ENCODE data around the gene KCNH1. TPM values are rescaled to one million over a fixed set of nuclear protein-coding genes. Genes with fewer than 3 reads are reported as not detected.

KCNH1 gene
- total and polyA plus RNA-seq, 9 of the 15 experiments (the other 6 are each of a cell fraction or from before 2014, with no cell fraction given) = not detected

DNA sequence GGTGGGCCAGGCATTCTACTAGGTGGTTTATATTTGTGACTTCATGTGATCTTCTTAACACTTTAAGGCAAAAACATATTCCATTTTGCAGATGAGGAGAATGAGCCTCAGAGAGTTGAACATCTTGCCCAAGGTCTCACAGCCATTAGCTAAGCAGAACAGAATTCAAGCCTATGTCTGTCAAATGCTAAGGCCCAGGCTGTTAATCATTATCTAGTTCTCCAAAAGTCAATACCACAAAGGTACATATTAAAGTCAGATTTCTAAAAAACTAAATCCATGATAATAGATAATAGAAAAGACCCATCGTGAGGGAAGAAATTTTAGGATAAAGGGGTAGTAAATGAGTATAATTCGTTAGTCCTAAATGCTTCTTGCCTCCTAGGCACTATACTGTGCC lies 234.3 kb downstream of the KCNH1 start:
- intact Hi-C loops (cut with micrococcal nuclease) = no loop called here
- no peak overlapping the region for H3K27ac ChIP-seq (ENCODE audit: extremely low read depth, low read depth, low read length)
- no peaks in the 10 kb centered on the region for H4K20me1 ChIP-seq (replicated peaks; ENCODE audit: control insufficient read depth, insufficient read depth, low read length)
- ChIA-PET POLR2A (interaction anchor here (0.6 kb wide), 1 partner anchor 198 kb away, joined by 4 read pairs; no protein-coding TSS in a partner anchor), CTCF (ENCODE audit: low intra/inter-chr PET ratio) (no interaction called here)
- 0% methylated on average over 2 of the region's 2 CpGs for WGBS (ENCODE audit: insufficient coverage, low coverage, missing lambda C conversion rate)
- H3K4me2 ChIP-seq (ENCODE audit: insufficient read depth, low read length) = no peak overlapping the region
- H3K9me3 ChIP-seq (replicated peaks; ENCODE audit: control insufficient read depth, insufficient read depth, low read depth, low read length) = no peaks in the 10 kb centered on the region
- no peaks in the 10 kb centered on the region for H3K4me1 ChIP-seq (replicated peaks in 1 of 2; ENCODE audit: control insufficient read depth in 2 of 2, insufficient read depth in 2 of 2, low read length in 2 of 2)
- no peak overlapping the region for H3K4me3 ChIP-seq
- H3K27me3 ChIP-seq (ENCODE audit: control insufficient read depth in 2 of 2, insufficient read depth in 2 of 2, low read length in 2 of 2) = no peaks in the 10 kb centered on the region
- ATAC-seq (no peak), DNase-seq (ENCODE audit: extremely low read depth in 1 of 4, low spot score in 3 of 4) (no peak), FAIRE-seq (no peak)
- in situ Hi-C loops (cut with MboI) = no loop called here
- no peak for TF ChIP-seq RFX1 (IDR thresholded peaks at IDR 0.05)
- no peak for TF ChIP-seq TAF9B (IDR thresholded peaks at IDR 0.05; ENCODE audit: partially characterized antibody)
- TF ChIP-seq ZBTB7A (IDR thresholded peaks at IDR 0.05; ENCODE audit: borderline replicate concordance, control insufficient read depth, low read depth, low read length) = no peak
- TF ChIP-seq, protein P1, sequence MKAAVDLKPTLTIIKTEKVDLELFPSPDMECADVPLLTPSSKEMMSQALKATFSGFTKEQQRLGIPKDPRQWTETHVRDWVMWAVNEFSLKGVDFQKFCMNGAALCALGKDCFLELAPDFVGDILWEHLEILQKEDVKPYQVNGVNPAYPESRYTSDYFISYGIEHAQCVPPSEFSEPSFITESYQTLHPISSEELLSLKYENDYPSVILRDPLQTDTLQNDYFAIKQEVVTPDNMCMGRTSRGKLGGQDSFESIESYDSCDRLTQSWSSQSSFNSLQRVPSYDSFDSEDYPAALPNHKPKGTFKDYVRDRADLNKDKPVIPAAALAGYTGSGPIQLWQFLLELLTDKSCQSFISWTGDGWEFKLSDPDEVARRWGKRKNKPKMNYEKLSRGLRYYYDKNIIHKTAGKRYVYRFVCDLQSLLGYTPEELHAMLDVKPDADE (conservative IDR thresholded peaks at IDR 0.05; ENCODE audit: control insufficient read depth, low read depth, low read length) = no peak
- no peak for TF ChIP-seq RBFOX2 (IDR thresholded peaks at IDR 0.05; ENCODE audit: low read depth, low read length)
- TF ChIP-seq BRD4 (IDR thresholded peaks at IDR 0.05) = no peak
- TF ChIP-seq FOXK2 (conservative IDR thresholded peaks at IDR 0.05 in 1 of 2, IDR thresholded peaks at IDR 0.05 in 1 of 2; ENCODE audit: low read depth in 2 of 2) = no peak
- TF ChIP-seq SAP30 (IDR thresholded peaks at IDR 0.05; ENCODE audit: borderline replicate concordance, insufficient read depth, low read depth, low read length, poor library complexity, severe bottlenecking) = no peak
- TF ChIP-seq ZSCAN32 (CRISPR knock-in tag; IDR thresholded peaks at IDR 0.05) = no peak
- TF ChIP-seq, protein P2, sequence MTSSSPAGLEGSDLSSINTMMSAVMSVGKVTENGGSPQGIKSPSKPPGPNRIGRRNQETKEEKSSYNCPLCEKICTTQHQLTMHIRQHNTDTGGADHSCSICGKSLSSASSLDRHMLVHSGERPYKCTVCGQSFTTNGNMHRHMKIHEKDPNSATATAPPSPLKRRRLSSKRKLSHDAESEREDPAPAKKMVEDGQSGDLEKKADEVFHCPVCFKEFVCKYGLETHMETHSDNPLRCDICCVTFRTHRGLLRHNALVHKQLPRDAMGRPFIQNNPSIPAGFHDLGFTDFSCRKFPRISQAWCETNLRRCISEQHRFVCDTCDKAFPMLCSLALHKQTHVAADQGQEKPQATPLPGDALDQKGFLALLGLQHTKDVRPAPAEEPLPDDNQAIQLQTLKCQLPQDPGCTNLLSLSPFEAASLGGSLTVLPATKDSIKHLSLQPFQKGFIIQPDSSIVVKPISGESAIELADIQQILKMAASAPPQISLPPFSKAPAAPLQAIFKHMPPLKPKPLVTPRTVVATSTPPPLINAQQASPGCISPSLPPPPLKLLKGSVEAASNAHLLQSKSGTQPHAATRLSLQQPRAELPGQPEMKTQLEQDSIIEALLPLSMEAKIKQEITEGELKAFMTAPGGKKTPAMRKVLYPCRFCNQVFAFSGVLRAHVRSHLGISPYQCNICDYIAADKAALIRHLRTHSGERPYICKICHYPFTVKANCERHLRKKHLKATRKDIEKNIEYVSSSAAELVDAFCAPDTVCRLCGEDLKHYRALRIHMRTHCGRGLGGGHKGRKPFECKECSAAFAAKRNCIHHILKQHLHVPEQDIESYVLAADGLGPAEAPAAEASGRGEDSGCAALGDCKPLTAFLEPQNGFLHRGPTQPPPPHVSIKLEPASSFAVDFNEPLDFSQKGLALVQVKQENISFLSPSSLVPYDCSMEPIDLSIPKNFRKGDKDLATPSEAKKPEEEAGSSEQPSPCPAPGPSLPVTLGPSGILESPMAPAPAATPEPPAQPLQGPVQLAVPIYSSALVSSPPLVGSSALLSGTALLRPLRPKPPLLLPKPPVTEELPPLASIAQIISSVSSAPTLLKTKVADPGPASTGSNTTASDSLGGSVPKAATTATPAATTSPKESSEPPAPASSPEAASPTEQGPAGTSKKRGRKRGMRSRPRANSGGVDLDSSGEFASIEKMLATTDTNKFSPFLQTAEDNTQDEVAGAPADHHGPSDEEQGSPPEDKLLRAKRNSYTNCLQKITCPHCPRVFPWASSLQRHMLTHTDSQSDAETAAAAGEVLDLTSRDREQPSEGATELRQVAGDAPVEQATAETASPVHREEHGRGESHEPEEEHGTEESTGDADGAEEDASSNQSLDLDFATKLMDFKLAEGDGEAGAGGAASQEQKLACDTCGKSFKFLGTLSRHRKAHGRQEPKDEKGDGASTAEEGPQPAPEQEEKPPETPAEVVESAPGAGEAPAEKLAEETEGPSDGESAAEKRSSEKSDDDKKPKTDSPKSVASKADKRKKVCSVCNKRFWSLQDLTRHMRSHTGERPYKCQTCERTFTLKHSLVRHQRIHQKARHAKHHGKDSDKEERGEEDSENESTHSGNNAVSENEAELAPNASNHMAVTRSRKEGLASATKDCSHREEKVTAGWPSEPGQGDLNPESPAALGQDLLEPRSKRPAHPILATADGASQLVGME (CRISPR knock-in tag; IDR thresholded peaks at IDR 0.05) = no peak
- TF ChIP-seq HMGN3 (IDR thresholded peaks at IDR 0.05; ENCODE audit: borderline replicate concordance, extremely low read depth, insufficient read length, low read depth, low read length) = no peak
- no peak for TF ChIP-seq NR2F6 (CRISPR knock-in tag; IDR thresholded peaks at IDR 0.05)
- no peaks in the 10 kb centered on the region for H3K9me1 ChIP-seq (ENCODE audit: control insufficient read depth, insufficient read depth, low read length)
- H3K36me3 ChIP-seq (ENCODE audit: control insufficient read depth, insufficient read depth, low read length) = no peaks in the 10 kb centered on the region
- no TSS peak for BruUV-seq (replicated peaks)
- no peak overlapping the region for H2AFZ ChIP-seq (ENCODE audit: low read depth, low read length)
- H3K9ac ChIP-seq (ENCODE audit: insufficient read depth in 1 of 2, low read depth in 2 of 2, low read length in 2 of 2) = no peak overlapping the region
- no peaks in the 10 kb centered on the region for H3K79me2 ChIP-seq (ENCODE audit: control insufficient read depth, insufficient read depth, low read length)
